HUES48 (cell line): Measurements from ENCODE around the gene AKAP10.
"Not testable (repeated sequence)": the region's sequence is repeated elsewhere in the genome, so short reads cannot be mapped to it uniquely, and the experiment has no call there.

Experiments
- H3K27ac ChIP-seq: one replicate; pipeline ENCODE4 v1.7.0; 2013; ENCODE audit warnings: low read depth, low read length, inconsistent platforms
- H3K27me3 ChIP-seq: 2 replicates; pipeline ENCODE4 v1.6.1; 2013; ENCODE audit warnings: mild to moderate bottlenecking, low read length; ENCODE audit not compliant: control insufficient read depth, insufficient read depth
- H3K36me3 ChIP-seq: 2 replicates; pipeline ENCODE4 v1.6.1; 2013; ENCODE audit warnings: low read length; ENCODE audit not compliant: control insufficient read depth, insufficient read depth
- H3K4me1 ChIP-seq: 2 replicates; pipeline ENCODE4 v1.6.1; 2013; ENCODE audit warnings: mild to moderate bottlenecking, low read length; ENCODE audit not compliant: control insufficient read depth, insufficient read depth
- H3K4me3 ChIP-seq: 2 replicates; pipeline ENCODE4 v1.5.1; 2013; ENCODE audit warnings: mild to moderate bottlenecking, low read depth, low read length
- H3K9ac ChIP-seq: 2 replicates; pipeline ENCODE4 v1.6.1; 2013; ENCODE audit warnings: mild to moderate bottlenecking, low read depth, low read length, moderate library complexity
- H3K9me3 ChIP-seq: 2 replicates; pipeline ENCODE4 v1.6.1; 2013; ENCODE audit warnings: low read length; ENCODE audit not compliant: control insufficient read depth, insufficient read depth

Gene AKAP10

GRCh38 chr17:19915245-19915978 is 62.2 kb downstream of the AKAP10 start:
- Histone ChIP-seq H3K9ac (no peak overlapping the region), H3K9me3 (no peaks in the 10 kb centered on the region), H3K4me1 (peaks cover 9% of the 10 kb centered on the region), H3K36me3 (peaks cover 59% of the 10 kb centered on the region), H3K27ac (no peak overlapping the region), H3K4me3 (no peak overlapping the region), H3K27me3 (no peaks in the 10 kb centered on the region)

GRCh38 chr17:19911033-19911432 is 66.6 kb downstream of the AKAP10 start:
- Histone ChIP-seq H3K9me3 (no peaks in the 10 kb centered on the region), H3K4me1 (peaks cover 10% of the 10 kb centered on the region), H3K27me3 (no peaks in the 10 kb centered on the region), H3K4me3 (no peak overlapping the region), H3K9ac (no peak overlapping the region), H3K36me3 (peaks cover 61% of the 10 kb centered on the region), H3K27ac (peak overlapping the region; percentile 32)

DNA sequence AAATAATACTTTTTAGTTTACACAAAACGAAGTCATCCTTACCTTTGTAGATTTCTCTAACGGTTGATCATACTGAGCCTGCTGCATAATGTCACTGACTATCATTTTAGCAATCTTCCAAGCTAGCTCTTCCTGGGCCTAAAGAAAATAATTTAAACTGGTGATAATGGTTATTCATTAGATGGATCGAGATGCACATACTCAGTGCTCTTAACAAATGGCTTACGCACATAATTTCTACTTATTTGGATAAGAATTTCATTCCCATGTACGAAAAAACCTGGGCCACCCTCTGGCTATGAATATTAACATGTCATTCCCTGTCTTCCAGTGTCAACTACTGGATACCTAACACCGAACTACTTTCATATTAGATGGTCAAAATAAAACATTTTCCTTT is 68.5 kb downstream of the AKAP10 start:
- Histone ChIP-seq H3K36me3 (peaks cover 60% of the 10 kb centered on the region), H3K4me1 (peaks cover 10% of the 10 kb centered on the region), H3K27ac (no peak overlapping the region), H3K9ac (no peak overlapping the region), H3K27me3 (no peaks in the 10 kb centered on the region), H3K9me3 (no peaks in the 10 kb centered on the region), H3K4me3 (no peak overlapping the region)

DNA sequence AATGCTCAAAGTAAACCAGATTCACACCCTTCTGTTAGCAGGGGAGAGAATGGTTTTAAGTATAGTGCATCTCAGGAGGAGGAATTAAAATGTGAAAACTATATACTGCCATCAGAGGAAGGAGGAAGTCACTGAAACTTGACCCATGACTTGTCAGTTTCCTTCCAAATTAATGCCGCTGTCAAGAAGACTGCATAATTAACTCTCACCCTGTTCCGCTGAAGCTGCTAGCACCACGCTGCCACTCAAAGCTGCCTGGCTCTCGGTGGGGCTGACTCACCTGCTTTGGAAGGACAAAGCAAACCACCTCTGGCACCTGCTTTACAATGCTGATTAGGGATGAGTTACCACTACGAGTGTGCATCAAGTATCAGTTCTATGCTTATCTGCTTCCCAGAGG is 72.1 kb downstream of the AKAP10 start:
- H3K9me3 ChIP-seq = no peaks in the 10 kb centered on the region
- no peak overlapping the region for H3K27ac ChIP-seq
- no peaks in the 10 kb centered on the region for H3K27me3 ChIP-seq
- no peak overlapping the region for H3K4me3 ChIP-seq
- H3K36me3 ChIP-seq = peaks cover 64% of the 10 kb centered on the region
- H3K4me1 ChIP-seq = peaks cover 2% of the 10 kb centered on the region
- no peak overlapping the region for H3K9ac ChIP-seq

- H3K27ac ChIP-seq = no peak overlapping the region
- H3K9ac ChIP-seq = no peak overlapping the region
- no peaks in the 10 kb centered on the region for H3K27me3 ChIP-seq
- peaks cover 66% of the 10 kb centered on the region for H3K36me3 ChIP-seq
- no peaks in the 10 kb centered on the region for H3K9me3 ChIP-seq
- H3K4me1 ChIP-seq = no peaks in the 10 kb centered on the region
- no peak overlapping the region for H3K4me3 ChIP-seq
Measured at GRCh38 chr17:19904924-19905323, 72.7 kb downstream of the AKAP10 start.

- H3K27me3 ChIP-seq = no peaks in the 10 kb centered on the region
- peaks cover 61% of the 10 kb centered on the region for H3K36me3 ChIP-seq
- no peak overlapping the region for H3K27ac ChIP-seq
Measured at GRCh38 chr17:19904412-19904811, 73.2 kb downstream of the AKAP10 start.

DNA sequence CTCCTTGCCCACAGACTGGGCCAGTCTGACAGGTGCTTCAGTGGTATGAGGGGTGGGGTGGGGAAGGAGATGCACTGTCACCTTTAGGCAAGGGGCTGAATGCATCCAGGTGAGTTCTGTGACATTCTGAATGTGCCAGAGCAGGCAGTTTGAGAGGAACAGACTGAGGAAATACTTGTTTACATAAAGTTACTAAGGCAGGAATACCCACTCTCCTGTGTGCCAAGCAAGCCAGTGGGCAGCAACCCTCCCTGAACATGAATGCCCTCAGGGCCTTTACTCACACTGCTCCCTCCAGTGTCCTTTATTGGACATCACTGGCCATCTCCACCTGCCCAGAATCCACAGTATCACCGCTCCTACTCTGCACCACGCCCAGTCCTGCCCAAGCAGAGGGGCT is 76.8 kb downstream of the AKAP10 start:
- Histone ChIP-seq H3K9me3 (no peaks in the 10 kb centered on the region), H3K27me3 (no peaks in the 10 kb centered on the region), H3K4me3 (no peak overlapping the region), H3K9ac (no peak overlapping the region), H3K4me1 (peaks cover 3% of the 10 kb centered on the region; the same call in 1 of the 2 replicates), H3K27ac (no peak overlapping the region), H3K36me3 (peaks cover 31% of the 10 kb centered on the region)

More at GRCh38 chr17:19904412-19904811, 73.2 kb downstream of the AKAP10 start:
- Histone ChIP-seq H3K4me1 (no peaks in the 10 kb centered on the region), H3K4me3 (no peak overlapping the region), H3K9ac (no peak overlapping the region), H3K9me3 (no peaks in the 10 kb centered on the region)

DNA sequence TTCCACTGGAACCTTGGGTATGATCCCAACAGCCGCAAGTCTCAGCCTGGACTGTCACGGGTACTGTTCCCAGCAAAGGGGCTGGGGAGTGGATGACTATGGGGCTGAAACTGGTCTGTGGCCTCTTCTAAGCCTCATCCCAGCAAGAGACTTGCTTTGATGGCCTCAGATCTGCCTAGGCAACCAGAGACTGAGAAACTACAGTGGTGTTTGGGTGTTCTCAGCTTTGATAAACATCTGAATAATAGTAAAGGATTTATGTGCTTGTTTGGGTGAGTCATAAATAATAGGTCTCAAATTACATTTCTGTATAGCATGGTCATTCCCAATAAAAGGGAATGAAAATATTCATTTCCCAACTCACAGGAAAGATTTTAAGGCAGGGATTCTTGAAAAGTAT is 79.7 kb downstream of the AKAP10 start:
- Histone ChIP-seq H3K36me3 (peaks cover 6% of the 10 kb centered on the region; the same call in 1 of the 2 replicates), H3K9ac (no peak overlapping the region), H3K9me3 (no peaks in the 10 kb centered on the region), H3K27me3 (no peaks in the 10 kb centered on the region), H3K4me3 (no peak overlapping the region), H3K4me1 (peaks cover 3% of the 10 kb centered on the region; the same call in 1 of the 2 replicates), H3K27ac (peak overlapping the region; percentile 72)

DNA sequence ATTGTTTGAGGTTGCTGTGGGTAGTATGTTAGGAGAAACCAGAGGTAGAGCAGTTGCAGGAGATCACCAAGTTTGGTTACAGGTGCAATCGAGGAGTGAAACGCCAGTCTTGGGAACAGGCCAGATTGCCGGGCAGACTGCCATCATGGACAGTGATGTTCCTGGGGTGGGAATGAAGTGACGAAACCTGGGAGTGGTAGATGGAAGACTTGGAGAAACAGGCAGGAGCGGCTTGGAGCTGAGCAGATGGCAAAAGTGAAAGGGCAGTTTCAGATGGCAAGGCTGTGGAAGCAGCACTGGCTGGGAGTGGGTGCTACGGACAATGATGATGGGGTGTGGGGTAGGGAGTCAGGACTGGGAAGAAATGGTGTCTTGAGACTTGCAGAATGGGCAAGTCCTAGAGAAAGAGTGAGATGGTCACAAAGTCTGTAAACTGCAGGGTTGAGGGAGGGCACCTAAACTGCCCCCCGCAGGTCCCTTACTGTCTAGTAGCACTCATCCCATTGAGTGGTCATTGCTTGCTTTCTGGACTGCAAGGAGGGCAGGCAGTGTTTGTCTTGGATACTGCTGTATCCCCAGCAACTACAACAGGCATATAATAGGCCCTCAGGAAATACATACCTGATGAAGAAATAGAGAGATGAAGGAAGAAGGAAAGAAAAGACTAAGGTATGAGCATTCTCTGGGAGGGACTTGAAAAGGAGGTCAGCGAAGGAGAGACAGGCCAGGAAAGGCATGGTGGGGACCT is 80.4 kb downstream of the AKAP10 start:
- Histone ChIP-seq H3K36me3 (peaks cover 6% of the 10 kb centered on the region; the same call in 1 of the 2 replicates), H3K4me3 (no peak overlapping the region), H3K27me3 (no peaks in the 10 kb centered on the region), H3K27ac (peak overlapping the region; percentile 72), H3K4me1 (peaks cover 3% of the 10 kb centered on the region; the same call in 1 of the 2 replicates), H3K9me3 (no peaks in the 10 kb centered on the region), H3K9ac (no peak overlapping the region)

GRCh38 chr17:19896679-19897078 is 80.9 kb downstream of the AKAP10 start:
- Histone ChIP-seq H3K4me1 (peaks cover 3% of the 10 kb centered on the region; the same call in 1 of the 2 replicates), H3K9ac (no peak overlapping the region), H3K27ac (no peak overlapping the region), H3K36me3 (peaks cover 4% of the 10 kb centered on the region; the same call in 1 of the 2 replicates), H3K9me3 (no peaks in the 10 kb centered on the region), H3K4me3 (no peak overlapping the region), H3K27me3 (no peaks in the 10 kb centered on the region)

- H3K4me1 ChIP-seq, H3K27ac ChIP-seq, H3K9ac ChIP-seq, H3K27me3 ChIP-seq, H3K9me3 ChIP-seq, H3K4me3 ChIP-seq, H3K36me3 ChIP-seq: not testable (repeated sequence)
Measured at GRCh38 chr17:19890554-19890953, 87.1 kb downstream of the AKAP10 start.
